ENCODE data around the gene COPZ2.

The COPZ2 gene

DNA sequence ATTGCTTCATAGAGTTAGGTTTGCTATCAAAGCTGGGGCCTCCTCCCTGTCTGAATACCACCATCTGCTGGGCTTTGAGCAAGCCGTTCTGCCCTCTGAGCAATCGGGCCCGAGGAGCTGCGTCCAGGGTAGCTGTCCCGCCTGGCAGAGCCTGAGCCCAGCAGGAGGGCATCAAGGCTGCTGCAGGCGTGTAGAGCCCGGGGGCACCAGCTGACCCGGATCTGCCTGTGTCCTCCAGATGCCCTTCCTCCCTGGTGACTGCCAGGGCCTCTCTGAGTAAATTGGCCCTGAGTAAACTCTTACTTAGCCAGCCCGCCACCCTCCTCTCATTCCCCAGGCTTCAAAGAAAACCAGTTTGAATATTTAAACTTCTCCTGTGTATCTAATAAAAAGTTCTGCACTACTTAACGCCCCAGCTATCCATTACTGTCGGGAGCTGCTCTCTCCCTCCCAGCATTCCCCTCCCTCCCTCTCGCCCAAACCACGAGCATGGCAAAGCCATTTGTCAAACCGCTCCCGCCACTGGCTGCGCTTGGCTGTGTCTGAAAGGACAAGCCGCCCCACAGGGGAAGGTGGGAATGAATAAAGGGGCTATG is 50.3 kb downstream of the COPZ2 start:
- Mint-ChIP-seq H3K4me3 (no peak overlapping the region), H3K9me3 (no peaks in the 10 kb centered on the region)
- no peak for DNase-seq (ENCODE audit: low spot score in 2 of 2)

DNA sequence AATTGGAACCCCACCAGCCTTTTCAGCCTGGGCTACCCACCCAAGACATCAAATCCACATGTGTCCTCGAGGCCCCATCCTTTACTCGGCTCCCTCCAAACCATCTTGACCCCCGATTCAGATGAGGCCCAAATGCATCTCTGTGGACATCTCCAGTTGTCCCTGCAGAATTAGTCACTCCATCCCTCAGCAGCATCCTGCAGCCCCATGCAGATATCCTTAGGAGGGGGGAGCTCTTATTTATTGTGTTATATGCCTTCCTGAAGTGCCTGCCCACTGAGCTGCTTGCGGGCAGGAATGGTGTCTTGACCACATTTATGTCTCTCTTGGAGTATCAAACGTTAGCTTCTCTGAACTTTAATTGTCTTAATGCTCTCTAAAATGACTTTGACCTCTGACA is 51.1 kb downstream of the COPZ2 start:
- H3K27me3 Mint-ChIP-seq: no peaks in the 10 kb centered on the region
- no peak for ATAC-seq (ENCODE audit: low read depth)
- H3K36me3 Mint-ChIP-seq: no peaks in the 10 kb centered on the region

More for the DNA sequence above, 50.3 kb downstream of the COPZ2 start:
- no peaks in the 10 kb centered on the region for H3K27me3 Mint-ChIP-seq
- no peaks in the 10 kb centered on the region for H3K36me3 Mint-ChIP-seq
- no peak overlapping the region for H3K27ac Mint-ChIP-seq
- ATAC-seq (ENCODE audit: low read depth): no peak
- H3K4me1 Mint-ChIP-seq: no peaks in the 10 kb centered on the region

DNA sequence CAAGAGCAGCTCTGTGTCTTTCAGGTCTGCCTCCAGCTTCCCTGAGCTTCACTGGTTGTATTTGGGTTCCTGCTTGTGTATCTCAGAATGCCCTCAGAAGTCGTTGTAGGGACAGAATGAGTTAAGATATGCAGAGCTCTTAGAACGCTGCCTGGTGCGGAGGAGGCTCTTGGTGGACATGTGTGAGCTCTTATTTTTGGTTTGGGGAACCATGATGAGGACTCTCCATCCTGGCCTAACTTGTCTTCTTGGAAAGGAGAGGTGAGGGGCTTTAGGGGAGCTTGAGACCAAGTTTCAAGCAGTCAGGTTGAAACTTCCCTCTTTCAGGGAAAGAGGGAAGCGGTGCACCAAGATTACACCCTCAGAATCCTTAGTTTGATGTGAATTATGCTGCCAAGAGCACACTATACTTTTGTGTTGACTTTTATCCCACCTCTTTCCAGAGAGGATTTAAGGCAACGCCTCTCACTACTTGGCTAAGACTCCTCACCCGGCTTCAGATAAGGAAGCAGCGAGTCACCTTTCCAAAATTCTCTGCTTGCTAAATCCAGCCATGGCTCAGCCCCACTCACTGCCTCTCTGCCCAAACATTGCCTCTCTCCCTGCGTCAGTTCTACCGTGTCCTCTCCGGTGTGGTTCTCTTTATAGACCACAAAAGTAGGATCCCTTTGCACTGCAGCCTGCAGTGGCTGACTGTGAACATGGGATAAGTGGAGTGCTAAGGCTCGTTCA is 53.9 kb downstream of the COPZ2 start:
- H3K27ac Mint-ChIP-seq: no peak overlapping the region
- no peaks in the 10 kb centered on the region for H3K9me3 Mint-ChIP-seq
- H3K27me3 Mint-ChIP-seq: no peaks in the 10 kb centered on the region
- DNase-seq (ENCODE audit: low spot score in 2 of 2): no peak
- no peak overlapping the region for H3K4me3 Mint-ChIP-seq
- ATAC-seq (ENCODE audit: low read depth): no peak
- H3K36me3 Mint-ChIP-seq: peaks cover 12% of the 10 kb centered on the region
- no peaks in the 10 kb centered on the region for H3K4me1 Mint-ChIP-seq

More for the DNA sequence above, 51.1 kb downstream of the COPZ2 start:
- DNase-seq (ENCODE audit: low spot score in 2 of 2): no peak
- Mint-ChIP-seq H3K27ac (no peak overlapping the region), H3K4me1 (no peaks in the 10 kb centered on the region), H3K4me3 (no peak overlapping the region), H3K9me3 (no peaks in the 10 kb centered on the region)

- DNase-seq (ENCODE audit: low spot score in 2 of 2) (no peak), ATAC-seq (ENCODE audit: low read depth) (no peak)
- Mint-ChIP-seq H3K27me3 (no peaks in the 10 kb centered on the region), H3K9me3 (no peaks in the 10 kb centered on the region), H3K36me3 (peaks cover 12% of the 10 kb centered on the region), H3K4me1 (no peaks in the 10 kb centered on the region), H3K4me3 (no peak overlapping the region), H3K27ac (no peak overlapping the region)
These were observed 54.8 kb downstream of the COPZ2 start for GRCh38 chr17:47982645-47983390.

- Mint-ChIP-seq H3K4me1 (no peaks in the 10 kb centered on the region), H3K27me3 (no peaks in the 10 kb centered on the region), H3K9me3 (no peaks in the 10 kb centered on the region), H3K27ac (no peak overlapping the region), H3K36me3 (peaks cover 18% of the 10 kb centered on the region), H3K4me3 (no peak overlapping the region)
- DNase-seq (ENCODE audit: low spot score in 2 of 2) (no peak), ATAC-seq (ENCODE audit: low read depth) (no peak)
These were observed 55.4 kb downstream of the COPZ2 start for GRCh38 chr17:47982091-47982617.

DNA sequence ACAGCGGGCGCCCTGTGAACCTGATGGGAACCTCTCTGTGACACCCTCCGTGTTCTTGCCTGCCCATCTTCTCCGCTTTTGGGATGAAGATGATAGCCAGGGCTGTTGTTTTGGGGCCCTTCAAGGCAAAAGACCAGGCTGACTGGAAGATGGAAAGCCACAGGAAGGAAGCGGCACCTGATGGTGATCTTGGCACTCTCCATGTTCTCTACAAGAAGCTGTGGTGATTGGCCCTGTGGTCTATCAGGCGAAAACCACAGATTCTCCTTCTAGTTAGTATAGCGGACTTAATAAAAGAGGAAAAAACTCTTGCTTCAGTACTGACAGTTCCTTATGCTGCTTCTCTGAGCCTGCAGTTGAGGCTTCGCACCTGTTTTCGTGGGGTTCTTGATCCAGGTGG is 56.1 kb downstream of the COPZ2 start:
- DNase-seq (ENCODE audit: low spot score in 2 of 2): no peak
- no peak overlapping the region for H3K4me3 Mint-ChIP-seq
- H3K27ac Mint-ChIP-seq: no peak overlapping the region
- H3K27me3 Mint-ChIP-seq: no peaks in the 10 kb centered on the region
- peaks cover 23% of the 10 kb centered on the region for H3K36me3 Mint-ChIP-seq
- H3K4me1 Mint-ChIP-seq: no peaks in the 10 kb centered on the region
- ATAC-seq (ENCODE audit: low read depth): no peak
- H3K9me3 Mint-ChIP-seq: no peaks in the 10 kb centered on the region

DNA sequence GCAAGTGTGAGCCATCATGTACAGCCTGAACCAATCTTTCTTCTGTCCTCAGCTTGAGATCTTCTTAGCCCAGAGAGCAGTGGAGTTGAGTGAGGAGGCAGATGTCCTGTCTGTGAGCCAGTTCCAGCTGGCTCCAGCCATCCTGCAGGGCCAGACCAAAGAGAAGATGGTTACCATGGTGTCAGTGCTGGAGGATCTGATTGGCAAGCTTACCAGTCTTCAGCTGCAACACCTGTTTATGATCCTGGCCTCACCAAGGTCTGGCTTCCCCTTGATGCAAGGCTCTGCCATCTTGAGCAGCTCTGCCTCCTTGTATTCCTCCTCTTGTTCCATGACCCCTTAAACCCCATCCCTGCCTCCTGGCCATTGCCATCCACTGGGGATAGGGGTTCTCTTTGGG is 57.1 kb downstream of the COPZ2 start:
- ATAC-seq (ENCODE audit: low read depth) (no peak), DNase-seq (ENCODE audit: low spot score in 2 of 2) (no peak)
- H3K4me3 Mint-ChIP-seq: no peak overlapping the region

DNA sequence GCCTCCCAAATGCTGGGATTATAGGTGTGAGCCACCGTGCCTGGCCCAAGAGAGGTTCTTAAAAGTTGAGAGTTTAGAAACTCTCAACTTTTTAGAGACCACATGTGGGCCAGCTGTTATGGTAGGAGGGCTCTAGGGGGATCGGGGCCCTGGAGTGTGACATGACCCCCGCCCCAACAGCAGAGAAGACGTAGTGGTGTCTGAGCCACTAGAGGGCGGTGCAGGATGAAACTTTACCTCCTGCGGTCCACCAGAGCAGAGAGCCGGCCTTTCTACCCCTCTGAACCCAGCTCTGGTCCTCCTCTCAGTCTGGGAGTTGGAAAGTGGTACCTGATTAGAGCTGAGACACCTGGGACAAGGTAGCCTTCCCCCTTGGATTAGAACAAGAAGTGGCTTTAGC is 59.3 kb downstream of the COPZ2 start:
- Mint-ChIP-seq H3K36me3 (peaks cover 37% of the 10 kb centered on the region), H3K4me1 (peaks cover 3% of the 10 kb centered on the region), H3K4me3 (no peak overlapping the region), H3K9me3 (no peaks in the 10 kb centered on the region), H3K27ac (no peak overlapping the region), H3K27me3 (no peaks in the 10 kb centered on the region)
- DNase-seq (ENCODE audit: low spot score in 2 of 2): peak; percentile 30 to 49
- ATAC-seq (ENCODE audit: low read depth): peak; percentile 93

More for the DNA sequence above, 57.1 kb downstream of the COPZ2 start:
- Mint-ChIP-seq H3K9me3 (no peaks in the 10 kb centered on the region), H3K36me3 (peaks cover 27% of the 10 kb centered on the region), H3K4me1 (peaks cover 3% of the 10 kb centered on the region), H3K27ac (no peak overlapping the region), H3K27me3 (no peaks in the 10 kb centered on the region)

Data from memory B cell (primary cell).